A673 (cell line): Measurements from ENCODE around the gene CA6. TPM values are rescaled to one million over a fixed set of nuclear protein-coding genes. Genes with fewer than 3 reads are reported as not detected.
"Not testable (repeated sequence)": the region's sequence is repeated elsewhere in the genome, so short reads cannot be mapped to it uniquely, and the experiment has no call there.

Experiments
- BruUV-seq: library from RNA; stranded (reverse); fragments of 400-500 nt; replicated peaks from 2 replicates; lab custom pipeline; 2021; lab: Mats Ljungman, UMichigan
- CTCF ChIA-PET: fragments of 300-600 bp; sonication (Branson Sonifier 250); formaldehyde crosslinking; loops from one replicate; lab custom pipeline; 2022; ENCODE audit warnings: antibody characterized with exemption; lab: Charles Lee
- POLR2A ChIA-PET: fragments of 300-600 bp; sonication (Branson Sonifier 250); formaldehyde crosslinking; loops from one replicate; lab custom pipeline; 2022; ENCODE audit warnings: antibody characterized with exemption; ENCODE audit not compliant: low non-redundant PET; lab: Charles Lee
- DNase-seq: peaks from one replicate; pipeline ENCODE4 v3.0.0-alpha.2; 2015; ENCODE audit warnings: low spot score
- H3K27ac ChIP-seq: fragments of 200-600 bp; sonication (generic); 2 replicates; pipeline ENCODE4 v1.5.1; 2016; ENCODE audit warnings: mixed run types, low read depth, mild to moderate bottlenecking, mixed read lengths, antibody characterized with exemption, low read length; ENCODE audit not compliant: poor library complexity, severe bottlenecking
- H3K27me3 ChIP-seq: fragments of 200-600 bp; sonication (generic); replicated peaks from 2 replicates; pipeline ENCODE4 v1.6.1; 2017; ENCODE audit warnings: mixed run types, low read depth, mild to moderate bottlenecking, mixed read lengths, antibody characterized with exemption, low read length; ENCODE audit not compliant: insufficient read depth, poor library complexity
- H3K36me3 ChIP-seq: fragments of 200-600 bp; sonication (generic); 2 replicates; pipeline ENCODE4 v1.6.1; 2016; ENCODE audit warnings: mixed run types, mild to moderate bottlenecking, mixed read lengths, antibody characterized with exemption, low read length; ENCODE audit not compliant: insufficient read depth, poor library complexity, severe bottlenecking
- H3K4me1 ChIP-seq: fragments of 200-600 bp; sonication (generic); 2 replicates; pipeline ENCODE4 v1.6.1; 2017; ENCODE audit warnings: mixed run types, mild to moderate bottlenecking, mixed read lengths, antibody characterized with exemption, low read length; ENCODE audit not compliant: insufficient read depth, poor library complexity, severe bottlenecking
- H3K4me3 ChIP-seq: fragments of 200-600 bp; sonication (generic); 2 replicates; pipeline ENCODE4 v1.5.1; 2016; ENCODE audit warnings: low read depth, mixed run types, mild to moderate bottlenecking, mixed read lengths, low read length; ENCODE audit not compliant: poor library complexity, severe bottlenecking
- H3K9me3 ChIP-seq: fragments of 200-600 bp; sonication (generic); 2 replicates; pipeline ENCODE4 v1.6.1; 2016; ENCODE audit warnings: mixed run types, low read depth, mild to moderate bottlenecking, mixed read lengths, antibody characterized with exemption, low read length; ENCODE audit not compliant: poor library complexity, severe bottlenecking
- CTCF ChIP-seq: fragments of 300-800, 200-600 bp; sonication (generic); conservative IDR thresholded peaks from 2 replicates; pipeline ENCODE4 v1.5.1; 2017; ENCODE audit warnings: low read depth, mild to moderate bottlenecking, antibody characterized with exemption, low read length, moderate library complexity, mixed read lengths
- EZH2 ChIP-seq: fragments of 200-600 bp; sonication (generic); IDR thresholded peaks from 2 replicates; pipeline ENCODE4 v1.6.1; 2017; ENCODE audit warnings: borderline replicate concordance, low read depth, mild to moderate bottlenecking, mixed read lengths, antibody characterized with exemption, low read length; ENCODE audit not compliant: poor library complexity, severe bottlenecking
- intact Hi-C: fragments of 100-400 bp; cut with micrococcal nuclease; formaldehyde crosslinking; loops from one replicate; pipeline ENCODE4 v1.10.0; 2022; ENCODE audit not compliant: unreplicated experiment
- total RNA-seq: library from RNA; stranded (reverse); gene quantifications from 2 replicates; pipeline ENCODE4 v1.2.3, GENCODE V29; 2021

CA6 gene
- total RNA-seq, 1 experiment from 2014 or later, result not detected

- no TSS peak for BruUV-seq
- Histone ChIP-seq H3K4me1 (no peaks in the 10 kb centered on the region), H3K27ac (no peak overlapping the region), H3K9me3 (no peaks in the 10 kb centered on the region), H3K27me3 (no peaks in the 10 kb centered on the region), H3K4me3 (no peak overlapping the region), H3K36me3 (no peaks in the 10 kb centered on the region)
- intact Hi-C loops, result no loop called here
- CTCF ChIA-PET, result no interaction called here
- TF ChIP-seq EZH2 (no peak), CTCF (no peak)
- no peak for DNase-seq
- POLR2A ChIA-PET, result no interaction called here
These were observed 46.6 kb upstream of the CA6 start for GRCh38 chr1:8899046-8899445.

GRCh38 chr1:8900684-8901083, 45.0 kb upstream of the CA6 start:
- H3K4me1 ChIP-seq, H3K27me3 ChIP-seq, POLR2A ChIA-PET, intact Hi-C loops, DNase-seq, H3K9me3 ChIP-seq, H3K36me3 ChIP-seq, CTCF ChIA-PET, H3K27ac ChIP-seq, BruUV-seq, H3K4me3 ChIP-seq: not testable (repeated sequence)

GRCh38 chr1:8902765-8903164, 42.9 kb upstream of the CA6 start:
- Histone ChIP-seq H3K4me1 (no peaks in the 10 kb centered on the region), H3K36me3 (no peaks in the 10 kb centered on the region), H3K27me3 (no peaks in the 10 kb centered on the region), H3K4me3 (no peak overlapping the region), H3K9me3 (no peaks in the 10 kb centered on the region), H3K27ac (no peak overlapping the region)
- intact Hi-C loops, result no loop called here
- DNase-seq, result no peak
- no TSS peak for BruUV-seq
- ChIA-PET POLR2A (no interaction called here), CTCF (no interaction called here)
- TF ChIP-seq CTCF (no peak), EZH2 (no peak)

GRCh38 chr1:8903410-8903809, 42.3 kb upstream of the CA6 start:
- DNase-seq, result no peak
- CTCF ChIA-PET, result no interaction called here
- no peaks in the 10 kb centered on the region for H3K36me3 ChIP-seq
- POLR2A ChIA-PET, result no interaction called here
- BruUV-seq, result no TSS peak
- no peak for TF ChIP-seq CTCF
- no peak for TF ChIP-seq EZH2
- H3K27me3 ChIP-seq, result no peaks in the 10 kb centered on the region
- intact Hi-C loops, result no loop called here
- no peak overlapping the region for H3K4me3 ChIP-seq
- no peaks in the 10 kb centered on the region for H3K4me1 ChIP-seq
- H3K27ac ChIP-seq, result no peak overlapping the region
- no peaks in the 10 kb centered on the region for H3K9me3 ChIP-seq
